Measurements from ENCODE around the gene RNF181. TPM values are rescaled to one million over a fixed set of nuclear protein-coding genes. Genes with fewer than 3 reads are reported as not detected.

The RNF181 gene, protein sequence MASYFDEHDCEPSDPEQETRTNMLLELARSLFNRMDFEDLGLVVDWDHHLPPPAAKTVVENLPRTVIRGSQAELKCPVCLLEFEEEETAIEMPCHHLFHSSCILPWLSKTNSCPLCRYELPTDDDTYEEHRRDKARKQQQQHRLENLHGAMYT
- 174 to 336 TPM (median 264 TPM) in 3 replicates for polyA plus RNA-seq
- 142 TPM for polyA plus RNA-seq (2011; ENCODE audit: low read depth)
- polyA plus RNA-seq (2011; cell fraction: cytosol; rRNA removed), result 254 and 258 TPM in 2 replicates
- 174 and 184 TPM in 2 replicates for polyA plus RNA-seq (2011; cell fraction: nucleus; rRNA removed)
- 183 and 184 TPM in 2 replicates for polyA plus RNA-seq (2012; ENCODE audit: low replicate concordance)
- 91.5 to 161 TPM (median 143 TPM) in 3 replicates for polyA minus RNA-seq
- polyA minus RNA-seq (2011; cell fraction: cytosol; rRNA and poly(A)+ RNA removed), result 59.3 TPM
- 36.0 and 45.8 TPM in 2 replicates for polyA minus RNA-seq (2011; cell fraction: nucleus; rRNA and poly(A)+ RNA removed)

DNA sequence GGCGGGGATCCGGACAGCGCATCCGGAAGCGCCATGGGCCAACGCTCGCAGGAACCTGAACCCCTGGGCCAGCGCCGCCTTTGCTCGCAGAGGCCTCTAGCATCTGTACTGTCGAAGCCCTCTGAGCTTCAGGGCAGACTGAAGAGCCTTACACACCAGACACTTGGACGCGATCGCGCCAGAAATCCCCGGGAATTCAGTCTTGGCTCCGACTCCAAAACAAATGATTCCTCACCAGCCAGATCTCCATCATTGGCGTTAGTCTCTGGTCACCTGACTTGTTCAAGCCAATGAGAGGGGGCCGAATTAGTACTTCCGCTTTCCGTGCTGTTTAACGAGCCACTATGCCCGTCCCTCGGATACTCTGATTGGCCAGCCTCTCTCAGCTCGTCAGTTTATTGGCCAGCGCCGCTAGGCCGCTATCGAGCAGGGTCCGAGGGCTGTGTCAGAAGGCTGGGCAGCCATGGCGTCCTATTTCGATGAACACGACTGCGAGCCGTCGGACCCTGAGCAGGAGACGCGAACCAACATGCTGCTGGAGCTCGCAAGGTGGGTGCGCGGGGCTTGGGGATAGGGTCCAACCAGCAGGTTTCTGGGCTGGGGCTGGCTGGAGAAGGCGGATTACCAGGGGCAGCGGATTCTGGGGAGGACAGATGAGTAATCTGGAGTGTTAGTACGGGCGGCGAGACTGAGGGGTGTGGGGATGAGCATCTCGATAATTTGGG is at the start of gene RNF181:
Gene RNF181 (plus strand): TSS at position 445 of the 725 bp plus-strand sequence. CDS start 19 bp downstream, at position 464.
- no peaks in the 10 kb centered on the region for H3K9me1 ChIP-seq (ENCODE audit: control insufficient read depth, extremely low read depth, insufficient read depth, low read length)
- H3K36me3 ChIP-seq (ENCODE audit: control insufficient read depth in 2 of 2, extremely low read depth in 1 of 2, insufficient read depth in 2 of 2, low read length in 2 of 2), result peaks cover 7 to 26% of the 10 kb centered on the region in 2 experiments
- H3K79me2 ChIP-seq (ENCODE audit: control insufficient read depth, insufficient read depth, low read length), result peaks cover 19% of the 10 kb centered on the region
- peak; percentile 95 for DNase-seq (ENCODE audit: low read depth, low spot score)
- H2AFZ ChIP-seq (ENCODE audit: control insufficient read depth, low read length), result peak within 1 kb of the TSS; percentile 93
- H3K4me3 ChIP-seq (ENCODE audit: control insufficient read depth in 2 of 3, extremely low read depth in 1 of 3, insufficient read depth in 2 of 3, low read depth in 1 of 3, low read length in 3 of 3), result peak within 1 kb of the TSS; percentile 85 to 98 (median 87)
- H3K27ac ChIP-seq (ENCODE audit: control insufficient read depth, insufficient read depth, low read length), result peak within 1 kb of the TSS; percentile 91
- H3K4me1 ChIP-seq (ENCODE audit: control insufficient read depth, extremely low read depth, insufficient read depth, low read length), result peaks cover 21% of the 10 kb centered on the region
- FAIRE-seq, result peak; percentile 89
- no peaks in the 10 kb centered on the region for H4K20me1 ChIP-seq (ENCODE audit: control insufficient read depth, extremely low read depth, insufficient read depth, low read length)
- H3K9ac ChIP-seq (ENCODE audit: control insufficient read depth, extremely low read depth, insufficient read depth, low read length), result peak within 1 kb of the TSS; percentile 89
- H3K4me2 ChIP-seq (ENCODE audit: control insufficient read depth, extremely low read depth, insufficient read depth, low read depth, low read length), result peak within 1 kb of the TSS; percentile 94
- H3K27me3 ChIP-seq (ENCODE audit: control insufficient read depth, extremely low read depth, insufficient read depth, low read length), result no peaks in the 10 kb centered on the region
- H3K9me3 ChIP-seq (ENCODE audit: control insufficient read depth, low read depth, low read length), result no peaks in the 10 kb centered on the region
- TF ChIP-seq, protein P1, sequence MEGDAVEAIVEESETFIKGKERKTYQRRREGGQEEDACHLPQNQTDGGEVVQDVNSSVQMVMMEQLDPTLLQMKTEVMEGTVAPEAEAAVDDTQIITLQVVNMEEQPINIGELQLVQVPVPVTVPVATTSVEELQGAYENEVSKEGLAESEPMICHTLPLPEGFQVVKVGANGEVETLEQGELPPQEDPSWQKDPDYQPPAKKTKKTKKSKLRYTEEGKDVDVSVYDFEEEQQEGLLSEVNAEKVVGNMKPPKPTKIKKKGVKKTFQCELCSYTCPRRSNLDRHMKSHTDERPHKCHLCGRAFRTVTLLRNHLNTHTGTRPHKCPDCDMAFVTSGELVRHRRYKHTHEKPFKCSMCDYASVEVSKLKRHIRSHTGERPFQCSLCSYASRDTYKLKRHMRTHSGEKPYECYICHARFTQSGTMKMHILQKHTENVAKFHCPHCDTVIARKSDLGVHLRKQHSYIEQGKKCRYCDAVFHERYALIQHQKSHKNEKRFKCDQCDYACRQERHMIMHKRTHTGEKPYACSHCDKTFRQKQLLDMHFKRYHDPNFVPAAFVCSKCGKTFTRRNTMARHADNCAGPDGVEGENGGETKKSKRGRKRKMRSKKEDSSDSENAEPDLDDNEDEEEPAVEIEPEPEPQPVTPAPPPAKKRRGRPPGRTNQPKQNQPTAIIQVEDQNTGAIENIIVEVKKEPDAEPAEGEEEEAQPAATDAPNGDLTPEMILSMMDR (optimal IDR thresholded peaks at IDR 0.05 in 1 of 3, IDR thresholded peaks at IDR 0.05 in 1 of 3, conservative IDR thresholded peaks at IDR 0.05 in 1 of 3; ENCODE audit: extremely low read depth in 1 of 3, insufficient read depth in 2 of 3, low read length in 3 of 3), result no peak
- dilution Hi-C loops (cut with MboI; ENCODE audit: extremely low pct_ligation_motif_present, low sequenced_read_pairs), result no loop called here

DNA sequence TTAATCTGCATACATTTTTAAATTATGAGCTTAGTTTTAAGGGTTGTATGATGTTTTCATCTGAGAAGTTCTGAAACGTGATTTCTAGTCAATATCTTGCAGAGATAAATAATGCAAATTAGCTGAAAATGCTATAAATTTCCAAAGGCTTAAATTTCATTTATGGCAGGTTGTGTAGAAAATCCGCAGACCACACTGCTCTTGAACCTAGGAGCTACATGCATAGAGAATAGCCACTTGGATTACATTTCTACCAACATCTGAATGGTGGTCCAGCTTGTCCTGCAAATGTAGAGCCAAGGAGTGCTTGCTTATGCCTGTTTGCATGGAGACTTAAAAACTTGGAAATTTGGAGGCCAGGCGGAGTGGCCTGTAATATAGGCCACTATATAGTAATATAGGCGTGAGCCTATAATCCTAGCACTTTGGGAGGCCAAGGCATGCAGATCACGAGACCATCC is 49.7 kb upstream of the RNF181 start:
- Histone ChIP-seq H3K4me1 (ENCODE audit: control insufficient read depth, extremely low read depth, insufficient read depth, low read length) (peaks cover 48% of the 10 kb centered on the region), H3K27me3 (ENCODE audit: control insufficient read depth, extremely low read depth, insufficient read depth, low read length) (no peaks in the 10 kb centered on the region), H3K9ac (ENCODE audit: control insufficient read depth, extremely low read depth, insufficient read depth, low read length) (no peak overlapping the region), H3K4me3 (ENCODE audit: control insufficient read depth in 2 of 3, extremely low read depth in 1 of 3, insufficient read depth in 2 of 3, low read depth in 1 of 3, low read length in 3 of 3) (no peak overlapping the region), H3K27ac (ENCODE audit: control insufficient read depth, insufficient read depth, low read length) (no peak overlapping the region), H3K36me3 (ENCODE audit: control insufficient read depth in 2 of 2, extremely low read depth in 1 of 2, insufficient read depth in 2 of 2, low read length in 2 of 2) (peaks cover 17 to 43% of the 10 kb centered on the region in 2 experiments), H4K20me1 (ENCODE audit: control insufficient read depth, extremely low read depth, insufficient read depth, low read length) (peaks cover 35% of the 10 kb centered on the region), H3K9me3 (ENCODE audit: control insufficient read depth, low read depth, low read length) (no peaks in the 10 kb centered on the region), H3K9me1 (ENCODE audit: control insufficient read depth, extremely low read depth, insufficient read depth, low read length) (peaks cover 2% of the 10 kb centered on the region), H3K4me2 (ENCODE audit: control insufficient read depth, extremely low read depth, insufficient read depth, low read depth, low read length) (no peak overlapping the region), H3K79me2 (ENCODE audit: control insufficient read depth, insufficient read depth, low read length) (peaks cover 22% of the 10 kb centered on the region), H2AFZ (ENCODE audit: control insufficient read depth, low read length) (no peak overlapping the region)
- TF ChIP-seq, protein P1 (optimal IDR thresholded peaks at IDR 0.05 in 1 of 3, IDR thresholded peaks at IDR 0.05 in 1 of 3, conservative IDR thresholded peaks at IDR 0.05 in 1 of 3; ENCODE audit: extremely low read depth in 1 of 3, insufficient read depth in 2 of 3, low read length in 3 of 3), result no peak
- TF ChIP-seq EZH2 (IDR thresholded peaks at IDR 0.05; ENCODE audit: low read length), result no peak
- dilution Hi-C loops (cut with MboI; ENCODE audit: extremely low pct_ligation_motif_present, low sequenced_read_pairs), result no loop called here
- DNase-seq (ENCODE audit: low read depth, low spot score) (no peak), FAIRE-seq (no peak)
